Measurements from ENCODE around the gene TBC1D14.

Gene TBC1D14

GRCh38 chr4:6909113-6909969, at the start of gene TBC1D14:
TSS of gene TBC1D14 (plus strand) at chr4:6909826. CDS start at chr4:6923390, 13,564 bp downstream.
- peak; percentile 79 for DNase-seq (ENCODE audit: low spot score)

GRCh38 chr4:6868386-6868785, 41.2 kb upstream of the TBC1D14 start:
- no peak for DNase-seq (ENCODE audit: low spot score)

- no peak for DNase-seq (ENCODE audit: low spot score)
Measured at GRCh38 chr4:6869944-6870343, 39.7 kb upstream of the TBC1D14 start.

GRCh38 chr4:6873291-6873690, 36.3 kb upstream of the TBC1D14 start:
- DNase-seq (ENCODE audit: low spot score) = no peak

- DNase-seq (ENCODE audit: low spot score) = peak; percentile 74
Measured at GRCh38 chr4:6873792-6874461, 35.7 kb upstream of the TBC1D14 start.

- no peak for DNase-seq (ENCODE audit: low spot score)
Measured at GRCh38 chr4:6874981-6875380, 34.6 kb upstream of the TBC1D14 start.

- peak; percentile 49 for DNase-seq (ENCODE audit: low spot score)
Measured at GRCh38 chr4:6875431-6875831, 34.2 kb upstream of the TBC1D14 start.

GRCh38 chr4:6876440-6876839, 33.2 kb upstream of the TBC1D14 start:
- DNase-seq (ENCODE audit: low spot score) = no peak

- DNase-seq (ENCODE audit: low spot score) = no peak
Measured at GRCh38 chr4:6877067-6877466, 32.6 kb upstream of the TBC1D14 start.

GRCh38 chr4:6878451-6879059, 31.1 kb upstream of the TBC1D14 start:
- DNase-seq (ENCODE audit: low spot score) = no peak

- DNase-seq (ENCODE audit: low spot score) = no peak
Measured at GRCh38 chr4:6880691-6881090, 28.9 kb upstream of the TBC1D14 start.

- no peak for DNase-seq (ENCODE audit: low spot score)
Measured at GRCh38 chr4:6881908-6882307, 27.7 kb upstream of the TBC1D14 start.

GRCh38 chr4:6884341-6884870, 25.2 kb upstream of the TBC1D14 start:
- no peak for DNase-seq (ENCODE audit: low spot score)

GRCh38 chr4:6885953-6886557, 23.6 kb upstream of the TBC1D14 start:
- peak; percentile 64 for DNase-seq (ENCODE audit: low spot score)

GRCh38 chr4:6886886-6887285, 22.7 kb upstream of the TBC1D14 start:
- DNase-seq (ENCODE audit: low spot score) = no peak

GRCh38 chr4:6887591-6888371, 21.8 kb upstream of the TBC1D14 start:
- DNase-seq (ENCODE audit: low spot score) = no peak

- DNase-seq (ENCODE audit: low spot score) = no peak
Measured at GRCh38 chr4:6888506-6889071, 21.0 kb upstream of the TBC1D14 start.

GRCh38 chr4:6889101-6889735, 20.4 kb upstream of the TBC1D14 start:
- DNase-seq (ENCODE audit: low spot score) = no peak

GRCh38 chr4:6889736-6890324, 19.8 kb upstream of the TBC1D14 start:
- no peak for DNase-seq (ENCODE audit: low spot score)

GRCh38 chr4:6890358-6890757, 19.3 kb upstream of the TBC1D14 start:
- DNase-seq (ENCODE audit: low spot score) = no peak
